ENCODE data around the gene ZCCHC3.

ZCCHC3 gene

DNA sequence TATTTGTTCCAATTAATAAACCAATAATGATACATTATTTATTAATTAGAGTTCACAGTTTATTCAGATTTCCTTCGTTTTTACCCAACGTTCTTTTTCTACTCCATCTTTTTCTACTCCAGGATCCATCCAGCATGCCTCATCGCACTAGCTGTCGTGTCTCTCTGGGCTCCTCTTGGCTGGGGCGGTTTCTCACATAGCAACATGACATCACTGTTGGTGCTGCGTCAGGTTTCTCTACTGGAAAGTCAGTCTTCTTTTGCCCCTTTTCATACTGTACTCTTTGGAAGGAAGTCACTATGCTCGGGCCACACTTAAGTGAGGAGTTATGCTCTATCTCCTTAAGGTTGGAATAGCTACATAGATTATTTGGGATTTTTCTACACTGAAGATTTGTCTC lies 14.2 kb downstream of the ZCCHC3 start:
- TF ChIP-seq, protein P1, sequence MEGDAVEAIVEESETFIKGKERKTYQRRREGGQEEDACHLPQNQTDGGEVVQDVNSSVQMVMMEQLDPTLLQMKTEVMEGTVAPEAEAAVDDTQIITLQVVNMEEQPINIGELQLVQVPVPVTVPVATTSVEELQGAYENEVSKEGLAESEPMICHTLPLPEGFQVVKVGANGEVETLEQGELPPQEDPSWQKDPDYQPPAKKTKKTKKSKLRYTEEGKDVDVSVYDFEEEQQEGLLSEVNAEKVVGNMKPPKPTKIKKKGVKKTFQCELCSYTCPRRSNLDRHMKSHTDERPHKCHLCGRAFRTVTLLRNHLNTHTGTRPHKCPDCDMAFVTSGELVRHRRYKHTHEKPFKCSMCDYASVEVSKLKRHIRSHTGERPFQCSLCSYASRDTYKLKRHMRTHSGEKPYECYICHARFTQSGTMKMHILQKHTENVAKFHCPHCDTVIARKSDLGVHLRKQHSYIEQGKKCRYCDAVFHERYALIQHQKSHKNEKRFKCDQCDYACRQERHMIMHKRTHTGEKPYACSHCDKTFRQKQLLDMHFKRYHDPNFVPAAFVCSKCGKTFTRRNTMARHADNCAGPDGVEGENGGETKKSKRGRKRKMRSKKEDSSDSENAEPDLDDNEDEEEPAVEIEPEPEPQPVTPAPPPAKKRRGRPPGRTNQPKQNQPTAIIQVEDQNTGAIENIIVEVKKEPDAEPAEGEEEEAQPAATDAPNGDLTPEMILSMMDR (IDR thresholded peaks at IDR 0.05; ENCODE audit: extremely low read depth, insufficient read depth, missing control alignments), result no peak
- in situ Hi-C loops (cut with MboI; ENCODE audit: low pct_unique_long_range_greater_than_20kb, low sequenced_read_pairs, unreplicated experiment), result no loop called here
- no peak for DNase-seq (ENCODE audit: low spot score)

GRCh38 chr20:312067-312466 lies 14.7 kb downstream of the ZCCHC3 start:
- TF ChIP-seq, protein P1 (IDR thresholded peaks at IDR 0.05; ENCODE audit: extremely low read depth, insufficient read depth, missing control alignments), result no peak
- in situ Hi-C loops (cut with MboI; ENCODE audit: low pct_unique_long_range_greater_than_20kb, low sequenced_read_pairs, unreplicated experiment), result no loop called here
- DNase-seq (ENCODE audit: low spot score), result no peak

GRCh38 chr20:312866-313265 lies 15.5 kb downstream of the ZCCHC3 start:
- TF ChIP-seq, protein P1 (IDR thresholded peaks at IDR 0.05; ENCODE audit: extremely low read depth, insufficient read depth, missing control alignments), result no peak
- in situ Hi-C loops (cut with MboI; ENCODE audit: low pct_unique_long_range_greater_than_20kb, low sequenced_read_pairs, unreplicated experiment), result no loop called here
- DNase-seq (ENCODE audit: low spot score), result no peak

DNA sequence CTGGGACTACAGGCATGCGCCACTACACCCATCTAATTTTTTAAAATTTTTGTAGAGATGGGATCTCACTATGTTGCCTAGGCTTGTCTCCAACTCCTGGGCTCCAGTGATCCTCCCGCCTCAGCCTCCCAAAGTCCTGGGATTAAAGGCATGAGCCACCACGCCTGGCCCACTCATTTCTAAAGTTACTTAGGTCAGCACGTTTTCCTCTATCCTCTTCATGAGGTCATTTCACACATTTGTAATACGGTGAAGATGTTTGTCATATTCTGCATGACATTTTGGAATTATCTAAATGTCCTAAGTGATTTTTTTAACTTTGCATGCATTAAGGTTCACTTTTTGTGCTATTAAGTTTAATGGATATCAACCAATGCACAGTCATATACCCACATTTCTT lies 16.0 kb downstream of the ZCCHC3 start:
- in situ Hi-C loops (cut with MboI; ENCODE audit: low pct_unique_long_range_greater_than_20kb, low sequenced_read_pairs, unreplicated experiment), result no loop called here
- no peak for DNase-seq (ENCODE audit: low spot score)
- TF ChIP-seq, protein P1 (IDR thresholded peaks at IDR 0.05; ENCODE audit: extremely low read depth, insufficient read depth, missing control alignments), result no peak

- in situ Hi-C loops (cut with MboI; ENCODE audit: low pct_unique_long_range_greater_than_20kb, low sequenced_read_pairs, unreplicated experiment), result no loop called here
- TF ChIP-seq, protein P1 (IDR thresholded peaks at IDR 0.05; ENCODE audit: extremely low read depth, insufficient read depth, missing control alignments), result no peak
- no peak for DNase-seq (ENCODE audit: low spot score)
Observed at GRCh38 chr20:313948-314347, 16.6 kb downstream of the ZCCHC3 start.

DNA sequence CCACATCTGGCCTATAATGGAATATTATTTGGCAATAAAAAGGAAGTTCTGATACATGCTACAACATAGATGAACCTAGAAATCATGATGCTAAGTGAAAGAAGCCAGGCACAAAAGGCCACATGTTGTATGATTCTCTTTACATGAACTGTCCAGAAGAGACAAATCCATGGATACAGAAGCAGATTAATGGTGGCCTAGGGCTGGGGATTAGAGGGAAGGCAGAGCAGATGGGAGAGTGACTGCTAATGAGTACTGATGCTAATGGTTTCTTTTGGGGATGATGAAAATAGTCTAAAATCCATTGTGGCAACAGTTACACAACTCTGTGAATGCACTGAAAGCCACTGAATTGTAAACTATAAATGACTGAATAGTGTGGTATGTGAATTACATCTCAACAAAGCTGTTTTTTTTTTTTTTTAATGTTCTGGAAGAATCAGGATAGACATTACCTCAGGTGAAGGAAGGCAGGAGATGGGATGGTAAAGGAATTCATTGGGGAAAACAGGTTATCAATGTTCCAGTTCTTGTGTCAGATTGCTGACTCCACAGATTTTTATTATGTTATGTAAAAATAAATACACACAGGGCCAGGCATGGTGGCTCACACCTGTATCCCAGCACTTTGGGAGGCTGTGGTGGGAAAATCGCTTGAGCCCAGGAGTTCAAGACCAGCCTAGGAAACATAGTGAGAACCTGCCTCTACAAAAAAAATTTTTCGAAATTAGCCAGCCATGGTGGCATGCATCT lies 19.1 kb downstream of the ZCCHC3 start:
- DNase-seq (ENCODE audit: low spot score), result no peak
- in situ Hi-C loops (cut with MboI; ENCODE audit: low pct_unique_long_range_greater_than_20kb, low sequenced_read_pairs, unreplicated experiment), result no loop called here
- TF ChIP-seq, protein P1 (IDR thresholded peaks at IDR 0.05; ENCODE audit: extremely low read depth, insufficient read depth, missing control alignments), result no peak

Data from GM13977 (cell line).